ENCODE data around the gene ATP1A4. TPM values are rescaled to one million over a fixed set of nuclear protein-coding genes. Genes with fewer than 3 reads are reported as not detected.

The ATP1A4 gene
- total RNA-seq, 1 donor from 2014 or later = not detected

- Histone ChIP-seq H3K36me3 (peaks cover 48 to 74% of the 10 kb centered on the region in 2 donors), H3K9me3 (no peaks in the 10 kb centered on the region), H3K4me3 (no peak overlapping the region), H3K27ac (peak overlapping the region; percentile 79 to 89), H3K27me3 (no peaks in the 10 kb centered on the region), H3K4me1 (peaks cover 0 to 21% of the 10 kb centered on the region in 2 donors)
- intact Hi-C loops (cut with DNase I) = loop anchor here (2.0 kb wide), 1 partner anchor 74 kb away; no protein-coding TSS in a partner anchor
- TF ChIP-seq CTCF (IDR thresholded peaks at IDR 0.05) = no peak
- DNase-seq (ENCODE audit: low spot score in 2 of 2) = no peak
Measured at GRCh38 chr1:160220301-160220700, 68.9 kb downstream of the ATP1A4 start.

- Histone ChIP-seq H3K4me1 (peaks cover 0 to 21% of the 10 kb centered on the region in 2 donors), H3K36me3 (peaks cover 48 to 74% of the 10 kb centered on the region in 2 donors), H3K9me3 (no peaks in the 10 kb centered on the region), H3K4me3 (no peak overlapping the region), H3K27ac (no peak overlapping the region), H3K27me3 (no peaks in the 10 kb centered on the region)
- no peak for TF ChIP-seq CTCF (IDR thresholded peaks at IDR 0.05)
- DNase-seq (ENCODE audit: low spot score in 2 of 2) = no peak
- intact Hi-C loops (cut with DNase I) = loop anchor here (2.0 kb wide), 1 partner anchor 74 kb away; no protein-coding TSS in a partner anchor
Measured at GRCh38 chr1:160221089-160221488, 69.7 kb downstream of the ATP1A4 start.

- TF ChIP-seq CTCF (IDR thresholded peaks at IDR 0.05) = no peak
- H3K4me1 ChIP-seq = peaks cover 0 to 16% of the 10 kb centered on the region in 2 donors
- no peaks in the 10 kb centered on the region for H3K27me3 ChIP-seq
- intact Hi-C loops (cut with DNase I) = no loop called here
- DNase-seq (ENCODE audit: low spot score in 2 of 2) = no peak
- no peak overlapping the region for H3K27ac ChIP-seq
- no peak overlapping the region for H3K4me3 ChIP-seq
- no peaks in the 10 kb centered on the region for H3K9me3 ChIP-seq
- peaks cover 59 to 80% of the 10 kb centered on the region in 2 donors for H3K36me3 ChIP-seq
Measured at GRCh38 chr1:160222546-160222945, 71.1 kb downstream of the ATP1A4 start.

- no peaks in the 10 kb centered on the region for H3K27me3 ChIP-seq
- H3K4me3 ChIP-seq = no peak overlapping the region
- H3K9me3 ChIP-seq = no peaks in the 10 kb centered on the region
- no peak for TF ChIP-seq CTCF (IDR thresholded peaks at IDR 0.05)
- H3K36me3 ChIP-seq = peaks cover 75 to 91% of the 10 kb centered on the region in 2 donors
- intact Hi-C loops (cut with DNase I) = no loop called here
- H3K27ac ChIP-seq = no peak overlapping the region
- no peaks in the 10 kb centered on the region for H3K4me1 ChIP-seq
- no peak for DNase-seq (ENCODE audit: low spot score in 2 of 2)
Measured at GRCh38 chr1:160224606-160225005, 73.2 kb downstream of the ATP1A4 start.

- no peak for TF ChIP-seq CTCF (IDR thresholded peaks at IDR 0.05)
- no peak for DNase-seq (ENCODE audit: low spot score in 2 of 2)
- Histone ChIP-seq H3K4me1 (no peaks in the 10 kb centered on the region), H3K27ac (no peak overlapping the region), H3K36me3 (peaks cover 82 to 98% of the 10 kb centered on the region in 2 donors), H3K4me3 (no peak overlapping the region), H3K9me3 (no peaks in the 10 kb centered on the region), H3K27me3 (no peaks in the 10 kb centered on the region)
- intact Hi-C loops (cut with DNase I) = no loop called here
Measured at GRCh38 chr1:160225345-160225744, 73.9 kb downstream of the ATP1A4 start.

DNA sequence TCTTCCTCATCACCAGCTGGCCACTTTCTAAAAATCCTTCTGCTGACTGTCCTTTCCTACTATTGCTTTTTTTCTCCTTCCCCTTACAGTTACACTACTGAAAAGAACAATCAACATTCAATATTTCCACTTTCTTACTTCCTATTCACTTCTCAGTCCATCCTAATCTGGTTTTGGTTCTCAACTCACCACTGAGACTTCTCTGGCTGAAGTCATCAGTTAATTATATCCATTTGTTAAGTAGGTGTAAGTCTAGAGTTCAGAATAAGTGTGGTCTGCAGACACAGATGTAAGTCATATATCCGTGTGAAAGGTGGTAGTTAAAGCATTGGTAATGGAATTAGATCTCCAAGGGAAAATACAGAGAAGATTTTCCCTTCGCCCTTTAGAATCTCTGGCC is 75.2 kb downstream of the ATP1A4 start:
- DNase-seq (ENCODE audit: low spot score in 2 of 2) = no peak
- peaks cover 88 to 98% of the 10 kb centered on the region in 2 donors for H3K36me3 ChIP-seq
- intact Hi-C loops (cut with DNase I) = no loop called here
- no peak overlapping the region for H3K27ac ChIP-seq
- H3K9me3 ChIP-seq = no peaks in the 10 kb centered on the region
- no peak overlapping the region for H3K4me3 ChIP-seq
- H3K4me1 ChIP-seq = no peaks in the 10 kb centered on the region
- TF ChIP-seq CTCF (IDR thresholded peaks at IDR 0.05) = no peak
- no peaks in the 10 kb centered on the region for H3K27me3 ChIP-seq

Data from ascending aorta (tissue), 2 donors.